GM13977 (cell line): ENCODE measurements around the gene NRP1.

Source experiments
- DNase-seq: peaks from one replicate; pipeline ENCODE4 v3.0.0; 2012; ENCODE audit warnings: low spot score
- in situ Hi-C: fragments of 300-500 bp; cut with MboI; formaldehyde crosslinking; loops from one replicate; pipeline ENCODE4 v1.12.0; 2022; ENCODE audit warnings: low sequenced_read_pairs, low pct_unique_long_range_greater_than_20kb, mixed read lengths, inconsistent platforms; ENCODE audit not compliant: unreplicated experiment
- TF ChIP-seq, protein P1 (sequence below): IDR thresholded peaks from 2 replicates; pipeline ENCODE4 v1.5.1; 2012; ENCODE audit warnings: mild to moderate bottlenecking, control low read depth; ENCODE audit not compliant: insufficient read depth; ENCODE audit errors: extremely low read depth, missing control alignments

NRP1 gene

DNA sequence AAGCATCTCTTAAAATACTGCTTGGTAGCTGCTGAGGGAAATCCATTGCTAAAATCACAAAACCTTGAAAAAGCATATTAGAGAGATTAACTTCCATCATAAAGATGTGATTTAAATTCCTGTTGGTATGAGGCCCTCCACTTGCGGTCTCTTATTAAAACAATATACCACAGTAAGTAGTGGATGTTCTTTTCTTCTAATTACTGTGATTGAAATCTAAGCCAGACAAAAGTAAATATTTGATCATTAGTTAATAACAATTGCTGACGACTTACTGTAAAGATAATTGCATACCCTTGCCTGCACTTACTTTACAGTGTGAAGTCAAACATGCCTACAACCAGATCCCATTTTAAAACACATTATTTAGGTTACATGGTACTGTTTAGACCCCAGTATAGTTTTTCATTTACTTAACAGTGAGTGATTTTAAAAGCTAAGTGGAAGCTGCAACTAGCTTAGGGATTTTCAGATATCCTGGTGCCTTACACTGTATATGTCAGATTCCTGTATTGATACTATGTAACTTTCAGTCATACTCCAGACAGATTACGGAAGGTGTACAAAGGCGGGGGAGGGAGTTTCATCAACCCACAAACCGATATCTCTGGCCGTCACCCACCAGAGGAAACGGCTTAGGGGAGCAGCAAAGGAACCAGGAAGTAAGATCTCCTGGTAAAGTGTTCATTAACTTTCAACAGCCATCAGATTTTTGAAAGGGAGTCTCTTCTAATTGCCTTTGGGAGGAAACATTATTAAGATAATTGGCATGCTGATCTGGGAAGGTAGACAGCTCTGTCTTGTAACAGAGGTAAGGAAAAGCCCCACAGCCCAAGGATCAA, 986 bp downstream of the NRP1 start:
- TF ChIP-seq, protein P1, sequence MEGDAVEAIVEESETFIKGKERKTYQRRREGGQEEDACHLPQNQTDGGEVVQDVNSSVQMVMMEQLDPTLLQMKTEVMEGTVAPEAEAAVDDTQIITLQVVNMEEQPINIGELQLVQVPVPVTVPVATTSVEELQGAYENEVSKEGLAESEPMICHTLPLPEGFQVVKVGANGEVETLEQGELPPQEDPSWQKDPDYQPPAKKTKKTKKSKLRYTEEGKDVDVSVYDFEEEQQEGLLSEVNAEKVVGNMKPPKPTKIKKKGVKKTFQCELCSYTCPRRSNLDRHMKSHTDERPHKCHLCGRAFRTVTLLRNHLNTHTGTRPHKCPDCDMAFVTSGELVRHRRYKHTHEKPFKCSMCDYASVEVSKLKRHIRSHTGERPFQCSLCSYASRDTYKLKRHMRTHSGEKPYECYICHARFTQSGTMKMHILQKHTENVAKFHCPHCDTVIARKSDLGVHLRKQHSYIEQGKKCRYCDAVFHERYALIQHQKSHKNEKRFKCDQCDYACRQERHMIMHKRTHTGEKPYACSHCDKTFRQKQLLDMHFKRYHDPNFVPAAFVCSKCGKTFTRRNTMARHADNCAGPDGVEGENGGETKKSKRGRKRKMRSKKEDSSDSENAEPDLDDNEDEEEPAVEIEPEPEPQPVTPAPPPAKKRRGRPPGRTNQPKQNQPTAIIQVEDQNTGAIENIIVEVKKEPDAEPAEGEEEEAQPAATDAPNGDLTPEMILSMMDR: no peak
- in situ Hi-C loops: loop anchor here (10.0 kb wide), 1 partner anchor 1301 kb away; no protein-coding TSS in a partner anchor
- peak; percentile 47 for DNase-seq

DNA sequence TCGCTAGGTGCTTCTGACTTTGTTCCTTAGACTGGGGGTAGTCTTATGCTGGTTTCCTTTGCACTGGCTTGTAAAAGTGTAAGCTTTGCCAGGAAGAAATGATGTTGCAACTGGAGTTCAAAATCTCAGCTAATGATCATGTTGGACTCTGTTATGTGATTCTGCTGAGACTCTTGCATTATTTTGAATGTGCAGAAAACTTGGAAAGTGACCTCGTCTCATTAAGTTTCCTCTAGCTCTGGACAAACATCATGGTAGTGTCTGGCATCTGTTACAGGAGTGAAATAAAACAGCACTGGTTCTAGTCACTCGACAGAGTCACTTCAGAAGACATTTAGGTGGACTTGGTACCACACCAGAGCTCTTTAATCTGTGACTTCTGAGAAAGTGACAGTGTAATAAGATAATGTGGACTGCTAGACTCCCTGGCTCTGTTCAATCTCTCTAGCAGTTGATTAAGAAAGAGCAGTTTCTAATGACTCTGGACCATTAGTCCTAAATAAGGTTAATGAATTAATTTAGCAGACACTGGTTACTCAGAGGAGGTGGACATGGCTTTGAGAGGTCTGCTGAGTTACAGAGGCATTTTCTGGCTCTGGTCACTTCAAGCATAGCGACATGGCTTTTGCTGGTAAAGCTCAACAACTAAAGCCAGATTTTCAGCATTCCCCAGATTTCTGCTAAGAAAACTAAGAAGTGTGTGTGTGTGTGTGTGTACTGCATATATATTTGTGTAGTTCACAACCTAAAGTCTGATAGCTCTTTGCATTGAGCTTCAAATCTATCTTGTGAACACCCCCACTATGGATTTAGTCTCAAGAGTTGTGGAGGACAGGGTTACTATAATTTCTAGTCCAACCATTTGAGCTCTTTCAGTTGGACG, 2.0 kb downstream of the NRP1 start:
- TF ChIP-seq, protein P1: no peak
- DNase-seq: no peak
- in situ Hi-C loops: loop anchor here (10.0 kb wide), 1 partner anchor 1302 kb away; no protein-coding TSS in a partner anchor

DNA sequence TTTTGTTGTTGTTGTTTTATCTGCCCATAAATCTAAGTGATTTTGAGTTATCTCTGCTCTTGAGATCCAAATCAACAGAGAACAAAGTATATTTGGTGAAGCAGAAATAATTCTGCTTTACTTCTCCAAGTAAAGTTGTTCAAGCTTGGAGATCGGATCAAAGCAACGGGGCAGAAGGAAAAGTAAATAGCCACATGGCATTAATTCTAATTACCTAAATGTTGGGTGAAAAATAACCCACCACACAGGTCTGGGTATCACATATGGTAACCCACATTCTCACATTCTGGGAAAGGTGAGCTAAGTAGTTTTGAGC, 3.1 kb downstream of the NRP1 start:
- no peak for DNase-seq
- TF ChIP-seq, protein P1: no peak
- in situ Hi-C loops: loop anchor here (10.0 kb wide), 1 partner anchor 1303 kb away; no protein-coding TSS in a partner anchor

DNA sequence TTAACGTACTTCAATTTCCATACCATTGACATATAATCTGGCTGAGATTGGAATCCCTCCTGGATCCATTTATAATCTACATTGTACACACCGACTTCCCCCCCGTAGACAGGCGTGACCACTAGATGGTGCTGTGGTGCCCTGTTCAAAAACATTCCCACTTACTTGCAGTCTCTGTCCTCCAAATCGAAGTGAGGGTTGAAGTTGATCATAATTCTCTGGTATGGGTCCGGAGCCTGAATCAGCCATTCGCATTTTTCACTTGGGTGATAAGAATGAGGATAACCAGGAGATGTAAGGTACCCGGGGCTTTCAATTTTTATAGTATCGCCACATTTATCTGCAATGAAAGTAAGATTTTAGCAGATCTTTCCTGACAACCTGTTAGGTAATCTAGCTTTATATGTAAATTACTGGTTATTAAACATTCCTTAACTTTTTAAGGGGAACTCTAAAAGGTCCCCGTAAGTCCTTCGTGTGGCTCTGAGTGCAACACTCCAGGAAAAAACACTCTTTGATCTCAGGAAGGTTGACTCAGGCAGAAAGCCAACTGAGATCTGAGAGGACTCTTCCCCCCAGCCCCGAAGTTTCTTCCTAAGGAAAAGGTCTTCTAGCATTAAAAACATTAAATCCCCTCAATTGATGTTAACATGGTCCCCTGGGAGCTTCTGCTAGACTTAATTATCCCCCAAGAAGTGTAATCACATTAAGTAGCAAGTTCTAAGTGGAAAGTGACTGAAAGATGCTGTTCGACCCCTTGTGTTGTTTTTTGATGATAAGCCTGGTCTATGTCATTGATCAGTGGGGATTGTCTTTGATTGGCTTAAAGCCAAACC, 3.7 kb downstream of the NRP1 start:
- peak; percentile 69 for DNase-seq
- TF ChIP-seq, protein P1: peak; percentile 94
- in situ Hi-C loops: loop anchor here (10.0 kb wide), 1 partner anchor 1304 kb away; no protein-coding TSS in a partner anchor

DNA sequence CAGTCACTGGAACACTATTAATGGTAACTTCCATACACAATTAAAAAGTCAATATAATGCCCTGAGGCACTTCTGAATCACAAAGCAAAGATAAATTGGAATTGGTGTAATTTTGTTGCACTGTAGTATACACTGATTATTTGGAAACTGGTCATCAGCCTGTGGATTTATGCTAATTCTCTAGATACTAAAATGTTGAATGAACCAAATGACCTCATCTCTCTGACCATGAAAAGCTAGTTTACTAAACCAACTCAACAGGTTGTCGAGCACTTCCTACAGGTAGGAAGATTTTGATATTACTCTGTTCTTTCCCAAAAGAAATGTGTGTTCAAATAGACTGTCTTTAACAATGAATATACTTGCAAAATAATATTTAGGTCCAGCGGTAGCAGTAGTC, 5.3 kb downstream of the NRP1 start:
- no peak for DNase-seq
- TF ChIP-seq, protein P1: no peak
- in situ Hi-C loops: no loop called here

DNA sequence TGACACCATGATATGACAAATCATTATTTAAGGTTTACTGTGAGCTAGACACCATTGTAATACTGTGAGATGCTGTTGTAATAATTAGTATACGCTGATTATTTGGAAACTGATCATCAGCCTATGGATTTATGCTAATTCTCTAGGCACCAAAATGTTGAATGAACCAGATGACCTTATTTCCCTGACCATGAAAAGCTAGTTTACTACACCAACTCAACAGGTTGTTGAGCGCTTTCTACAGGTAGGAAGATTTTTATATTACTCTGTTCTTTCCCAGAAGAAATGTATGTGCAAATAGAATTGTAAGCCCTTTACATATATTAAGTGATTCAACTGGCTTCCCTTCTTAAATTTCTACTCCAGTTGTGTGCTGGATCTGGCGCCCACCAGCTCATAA, 6.2 kb downstream of the NRP1 start:
- TF ChIP-seq, protein P1: no peak
- DNase-seq: no peak
- in situ Hi-C loops: no loop called here
